ES-I3 (cell line): ENCODE data around the gene RFC5.

Experiments used
- H3K36me3 ChIP-seq: 2 replicates; pipeline ENCODE4 v1.6.1; 2013; ENCODE audit warnings: mild to moderate bottlenecking, low read length, control low read depth, moderate library complexity; ENCODE audit not compliant: insufficient read depth
- H3K4me1 ChIP-seq: 2 replicates; pipeline ENCODE4 v1.6.1; 2013; ENCODE audit warnings: mild to moderate bottlenecking, control low read depth, low read length; ENCODE audit not compliant: insufficient read depth
- H3K9ac ChIP-seq: 2 replicates; pipeline ENCODE4 v1.6.1; 2013; ENCODE audit warnings: low read depth, mild to moderate bottlenecking, low read length, moderate library complexity
- H3K9me3 ChIP-seq: 2 replicates; pipeline ENCODE4 v1.6.1; 2013; ENCODE audit warnings: mild to moderate bottlenecking, low read length, moderate library complexity; ENCODE audit not compliant: control insufficient read depth, insufficient read depth

The RFC5 gene

DNA sequence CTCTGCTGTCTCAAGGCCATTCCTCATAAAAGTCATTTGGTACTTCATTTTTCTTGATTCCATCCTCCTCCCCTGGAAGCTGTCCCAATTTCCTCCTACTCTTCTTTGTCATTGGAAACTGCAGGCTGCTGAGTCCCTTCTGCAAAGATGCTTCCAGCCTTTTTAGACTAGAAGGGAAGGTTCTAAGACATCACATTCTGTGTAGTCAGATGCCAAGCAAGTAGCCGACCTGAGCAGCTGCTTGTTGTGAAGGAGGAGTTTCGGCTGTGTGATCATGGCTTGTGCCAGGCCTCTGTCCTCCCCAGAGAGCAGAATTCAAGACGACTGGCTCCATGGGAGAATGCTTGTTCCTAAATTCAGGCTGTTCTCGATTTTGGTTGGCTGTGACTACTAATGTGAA is 8.7 kb downstream of the RFC5 start:
- no peak overlapping the region for H3K9ac ChIP-seq
- H3K4me1 ChIP-seq, result no peaks in the 10 kb centered on the region
- peaks cover 31% of the 10 kb centered on the region for H3K36me3 ChIP-seq
- H3K9me3 ChIP-seq, result no peaks in the 10 kb centered on the region

DNA sequence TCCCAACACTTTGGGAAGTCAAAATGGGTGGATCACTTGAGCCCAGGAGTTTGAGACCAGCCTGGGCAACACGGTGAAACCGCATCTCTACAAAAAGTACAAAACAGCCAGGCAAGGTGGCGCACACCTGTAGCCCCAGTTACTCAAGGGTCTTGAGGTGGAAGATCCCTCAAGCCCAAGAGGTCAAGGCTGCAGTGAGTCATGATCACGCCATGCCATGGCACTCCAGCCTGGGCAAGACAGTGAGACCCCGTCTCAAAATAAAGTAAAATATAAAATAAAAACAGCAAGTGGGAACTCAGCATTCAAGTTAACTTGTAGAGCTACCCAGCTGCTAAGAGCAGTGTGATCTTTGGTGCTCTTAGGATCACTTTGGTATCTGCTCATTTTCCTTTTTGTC is 12.7 kb downstream of the RFC5 start:
- H3K9ac ChIP-seq, result no peak overlapping the region
- no peaks in the 10 kb centered on the region for H3K4me1 ChIP-seq
- H3K36me3 ChIP-seq, result peaks cover 34% of the 10 kb centered on the region
- no peaks in the 10 kb centered on the region for H3K9me3 ChIP-seq

DNA sequence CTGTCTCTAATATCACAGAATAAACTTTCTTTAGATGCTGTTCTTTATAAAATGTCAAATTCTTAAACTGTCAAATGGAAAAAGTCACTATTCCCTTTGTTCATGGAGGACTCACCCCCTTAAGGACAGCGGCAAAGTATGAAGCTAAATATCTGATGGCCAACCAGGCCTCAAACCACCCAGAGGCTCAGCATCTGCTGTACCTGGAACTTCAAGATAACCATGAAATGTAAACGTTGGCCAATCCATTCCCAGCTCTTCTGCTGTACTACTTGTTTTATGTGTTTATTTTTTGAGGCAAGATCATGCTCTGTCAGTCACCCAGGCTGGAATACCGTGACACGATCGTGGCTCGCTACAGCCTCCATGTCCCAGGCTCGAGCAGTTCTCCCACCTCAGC is 15.7 kb downstream of the RFC5 start:
- Histone ChIP-seq H3K9ac (no peak overlapping the region), H3K9me3 (no peaks in the 10 kb centered on the region), H3K36me3 (peaks cover 25% of the 10 kb centered on the region), H3K4me1 (no peaks in the 10 kb centered on the region)

DNA sequence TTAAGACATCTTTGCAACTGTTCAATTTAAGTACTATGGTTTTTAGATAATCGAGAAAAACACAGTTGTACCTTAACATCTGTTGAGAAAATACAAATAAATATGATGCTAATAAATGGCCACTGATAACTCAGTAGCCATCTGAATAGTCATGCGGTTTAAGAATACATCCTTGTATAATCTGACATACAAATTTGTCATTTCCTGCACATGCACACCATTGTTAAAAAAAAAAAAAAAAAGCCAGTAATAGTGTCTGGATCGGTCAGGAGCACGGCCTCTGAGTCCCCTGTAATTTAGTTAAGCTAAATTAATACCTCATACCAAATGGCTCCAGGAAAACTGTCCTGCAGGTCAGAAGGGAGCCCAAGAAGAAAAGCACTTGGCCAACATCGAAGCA is 16.8 kb downstream of the RFC5 start:
- no peak overlapping the region for H3K9ac ChIP-seq
- no peaks in the 10 kb centered on the region for H3K9me3 ChIP-seq
- H3K36me3 ChIP-seq, result peaks cover 24% of the 10 kb centered on the region
- H3K4me1 ChIP-seq, result no peaks in the 10 kb centered on the region

DNA sequence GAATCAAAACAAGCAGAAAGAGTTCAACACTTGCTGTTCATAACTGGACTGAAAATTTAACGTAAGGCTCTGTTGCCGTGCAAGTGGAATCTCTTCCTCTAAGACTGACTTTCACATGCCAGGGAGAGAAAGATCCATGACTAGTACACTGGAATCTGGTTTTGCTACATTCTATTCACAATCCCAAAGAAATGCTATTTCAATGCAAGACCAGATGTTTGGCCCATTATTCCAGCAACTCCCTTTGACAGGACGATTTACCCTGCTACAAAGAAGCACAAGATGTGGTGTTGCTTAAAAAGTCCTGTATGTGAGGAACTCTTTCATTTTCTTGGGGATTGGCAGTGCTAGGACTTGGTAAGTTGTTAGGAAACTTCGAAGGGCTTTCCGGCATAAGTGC is 17.4 kb downstream of the RFC5 start:
- no peaks in the 10 kb centered on the region for H3K4me1 ChIP-seq
- H3K9me3 ChIP-seq, result no peaks in the 10 kb centered on the region
- peaks cover 24% of the 10 kb centered on the region for H3K36me3 ChIP-seq
- no peak overlapping the region for H3K9ac ChIP-seq

DNA sequence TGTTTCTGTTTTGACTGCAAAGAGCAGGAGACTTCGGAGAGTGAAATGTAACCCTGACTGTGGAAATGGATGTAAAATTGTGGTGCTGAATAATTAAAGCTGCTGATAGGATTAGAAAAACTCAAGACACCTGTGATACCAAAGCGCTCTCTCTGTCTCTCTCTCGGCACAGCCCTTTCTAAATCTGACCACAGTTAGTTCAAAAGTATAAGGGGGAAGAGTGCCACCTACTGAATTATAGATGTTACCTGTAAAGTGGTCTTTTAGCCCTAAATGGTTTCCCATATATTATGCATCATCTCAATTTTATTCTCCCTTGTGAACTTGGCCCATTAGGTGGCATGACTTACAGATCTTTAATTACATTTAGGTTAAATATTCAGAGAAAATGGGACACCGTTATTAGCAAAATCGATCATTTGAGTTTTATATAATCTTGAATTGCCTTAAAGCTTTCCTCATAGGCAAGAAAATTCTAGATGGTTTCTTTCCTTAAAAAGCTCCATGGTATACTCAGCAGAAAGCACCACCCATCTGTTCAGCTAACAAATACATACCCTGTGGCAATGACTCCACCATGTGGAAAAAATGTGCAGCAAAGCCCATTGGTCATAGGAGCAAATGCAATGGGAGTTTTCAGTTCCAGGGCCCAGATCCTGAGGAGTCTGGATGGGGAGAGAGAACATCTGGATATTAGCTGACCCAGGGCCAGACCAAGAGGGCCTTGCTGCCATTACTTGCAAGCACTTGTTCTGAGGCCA is 18.1 kb downstream of the RFC5 start:
- H3K9me3 ChIP-seq, result no peaks in the 10 kb centered on the region
- peaks cover 28% of the 10 kb centered on the region for H3K36me3 ChIP-seq
- no peak overlapping the region for H3K9ac ChIP-seq
- no peaks in the 10 kb centered on the region for H3K4me1 ChIP-seq

DNA sequence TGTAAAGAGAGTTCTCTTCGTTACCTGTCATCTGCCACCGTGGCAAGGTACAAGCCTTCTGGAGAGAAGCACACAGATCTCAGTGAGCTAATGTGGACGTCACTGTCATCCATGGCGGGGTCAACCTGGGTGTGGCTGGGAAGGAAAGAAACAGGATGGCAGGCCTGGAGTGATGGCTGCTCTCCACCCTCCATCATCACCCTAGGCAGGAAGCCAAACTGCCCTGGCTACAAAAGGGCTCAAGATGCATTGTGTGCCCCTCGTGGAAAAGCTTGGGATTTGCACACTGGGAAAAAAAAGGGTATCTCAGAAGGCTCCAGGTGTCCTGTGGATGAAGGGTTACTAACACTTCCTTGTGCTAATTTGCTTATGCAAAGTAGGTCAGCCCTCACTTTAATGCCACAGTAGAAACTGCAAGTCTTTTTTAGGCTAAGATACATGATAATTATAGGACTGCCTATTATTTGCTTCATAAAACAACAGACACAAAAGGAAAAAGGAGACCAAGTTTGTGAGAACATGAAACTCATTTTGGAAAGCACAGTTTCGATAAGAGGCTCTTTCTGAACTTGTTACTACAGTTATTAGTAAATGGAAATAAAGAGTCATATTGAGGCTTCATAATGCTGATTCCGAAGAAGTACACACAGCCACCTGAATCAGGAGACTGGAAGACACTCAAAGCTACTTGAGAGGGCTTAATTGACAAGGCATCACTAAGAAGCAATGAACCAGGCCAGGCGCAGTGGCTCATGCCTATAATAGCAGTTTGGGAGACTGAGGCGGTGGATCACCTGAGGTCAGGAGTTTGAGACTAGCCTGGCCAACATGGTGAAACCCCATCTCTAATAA is 18.9 kb downstream of the RFC5 start:
- Histone ChIP-seq H3K4me1 (no peaks in the 10 kb centered on the region), H3K9ac (no peak overlapping the region), H3K9me3 (no peaks in the 10 kb centered on the region), H3K36me3 (peaks cover 28% of the 10 kb centered on the region)

DNA sequence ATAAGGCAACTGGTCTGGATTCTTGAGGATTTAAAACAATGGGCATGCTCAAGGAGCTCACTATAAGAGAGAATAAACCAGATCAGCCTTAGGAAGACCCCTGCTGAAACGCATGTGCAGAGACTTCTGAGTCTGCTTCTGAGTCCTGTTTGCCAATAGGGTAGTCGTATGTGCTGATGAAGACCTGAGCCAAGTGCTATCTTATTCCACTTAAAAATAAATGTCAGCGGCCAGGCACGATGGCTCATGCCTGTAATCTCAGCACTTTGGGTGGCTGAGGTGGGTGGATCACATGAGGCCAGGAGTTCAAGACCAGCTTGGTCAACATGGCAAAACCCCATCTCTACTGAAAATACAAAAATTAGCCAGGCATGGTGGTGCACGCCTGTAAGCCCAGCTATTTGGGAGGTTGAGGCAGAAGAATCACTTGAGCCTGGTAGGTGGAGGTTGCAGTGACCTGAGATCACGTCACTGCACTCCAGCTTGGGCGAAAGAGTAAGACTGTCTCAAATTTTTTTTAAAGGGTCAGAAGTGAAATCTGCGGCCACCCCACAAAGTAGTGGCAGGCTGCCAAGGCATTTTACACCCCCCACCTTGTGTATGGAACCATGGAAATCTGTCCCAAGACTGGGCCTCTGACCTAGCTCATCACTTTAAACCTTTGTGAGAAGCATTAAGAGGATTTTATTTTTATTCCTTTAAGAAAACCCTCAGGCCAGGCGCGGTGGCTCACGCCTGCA is 20.3 kb downstream of the RFC5 start:
- H3K36me3 ChIP-seq, result peaks cover 34% of the 10 kb centered on the region
- H3K9ac ChIP-seq, result no peak overlapping the region
- no peaks in the 10 kb centered on the region for H3K4me1 ChIP-seq
- no peaks in the 10 kb centered on the region for H3K9me3 ChIP-seq

DNA sequence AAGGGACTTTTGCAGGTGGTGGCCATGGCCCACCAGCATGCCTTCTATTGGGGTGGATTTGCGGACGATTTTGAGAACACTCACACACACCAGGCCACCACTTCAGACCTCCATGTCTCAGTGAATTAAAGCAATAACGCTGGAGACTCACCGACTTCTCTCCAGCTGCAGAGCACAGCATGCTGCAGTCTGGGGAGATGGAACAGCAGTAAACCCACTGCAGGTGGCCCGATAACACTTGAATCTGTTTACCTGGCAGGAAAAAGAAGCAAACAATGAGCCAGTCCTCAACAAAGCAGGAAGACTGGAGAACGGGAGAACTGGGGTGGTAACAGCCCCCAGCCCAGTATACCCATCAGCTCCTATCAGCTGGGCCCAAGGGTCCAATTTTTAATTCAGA is 21.6 kb downstream of the RFC5 start:
- peaks cover 34% of the 10 kb centered on the region for H3K36me3 ChIP-seq
- H3K9ac ChIP-seq, result no peak overlapping the region
- no peaks in the 10 kb centered on the region for H3K9me3 ChIP-seq
- no peaks in the 10 kb centered on the region for H3K4me1 ChIP-seq

DNA sequence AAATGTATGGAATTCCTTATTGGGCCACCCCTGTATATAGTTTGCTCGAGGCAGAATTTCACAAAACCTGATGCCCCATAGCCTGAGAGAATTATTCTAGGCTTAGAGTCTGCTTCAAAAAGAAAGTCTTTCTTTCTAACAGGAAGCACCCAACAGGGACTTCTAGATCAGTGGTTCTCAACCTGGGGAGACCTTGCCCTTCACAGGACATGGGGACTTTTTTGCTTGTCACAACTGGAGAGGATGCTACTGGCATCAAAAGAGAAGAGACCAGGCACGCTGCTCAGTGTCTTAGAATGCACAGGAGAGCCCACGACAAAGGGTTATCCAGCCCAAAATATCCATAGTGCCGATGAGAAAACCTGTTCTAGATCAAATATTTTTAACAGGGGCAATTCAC is 25.6 kb downstream of the RFC5 start:
- Histone ChIP-seq H3K9ac (no peak overlapping the region), H3K9me3 (no peaks in the 10 kb centered on the region), H3K4me1 (no peaks in the 10 kb centered on the region), H3K36me3 (peaks cover 30% of the 10 kb centered on the region; the same call in 1 of the 2 replicates)

DNA sequence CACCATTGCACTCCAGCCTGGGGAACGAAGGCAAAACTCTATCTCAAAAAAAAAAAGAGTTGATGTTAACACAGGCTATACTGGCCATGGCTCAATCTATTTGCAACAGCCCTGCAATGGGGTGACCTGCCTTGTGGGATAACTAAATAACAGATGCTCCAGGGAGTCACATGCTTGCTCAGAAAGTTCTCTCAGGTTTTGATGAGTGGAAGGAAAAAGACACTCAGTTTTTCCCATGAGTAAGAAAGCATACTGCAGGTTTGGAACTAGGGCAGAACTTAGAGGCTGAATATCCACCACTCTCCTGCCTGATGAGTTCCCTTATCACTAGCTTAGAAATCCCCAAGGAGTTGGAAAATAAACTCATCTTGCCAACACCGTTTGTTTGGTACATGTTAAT is 27.6 kb downstream of the RFC5 start:
- Histone ChIP-seq H3K36me3 (peaks cover 29% of the 10 kb centered on the region; the same call in 1 of the 2 replicates), H3K9me3 (no peaks in the 10 kb centered on the region), H3K4me1 (no peaks in the 10 kb centered on the region), H3K9ac (no peak overlapping the region)

DNA sequence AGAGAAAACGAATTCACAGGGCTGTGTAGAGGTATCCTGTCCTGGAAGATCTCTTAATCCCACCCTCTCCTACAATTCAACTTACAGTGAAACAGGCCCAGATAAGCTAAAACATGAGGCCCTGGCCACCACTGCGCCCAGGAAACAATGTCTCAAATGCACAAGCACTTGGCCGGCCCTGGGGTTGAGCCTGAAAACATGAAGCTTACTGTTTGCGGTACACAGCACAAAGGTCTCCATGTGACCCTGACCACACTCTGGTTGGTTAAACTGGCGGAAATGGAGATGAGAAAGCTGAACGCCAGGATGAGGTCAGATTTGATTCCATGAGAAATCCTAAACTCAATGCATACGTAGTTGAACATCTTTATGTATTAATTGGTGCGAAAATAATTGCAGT is 28.1 kb downstream of the RFC5 start:
- Histone ChIP-seq H3K9me3 (no peaks in the 10 kb centered on the region), H3K4me1 (no peaks in the 10 kb centered on the region), H3K36me3 (peaks cover 25% of the 10 kb centered on the region; the same call in 1 of the 2 replicates), H3K9ac (no peak overlapping the region)

DNA sequence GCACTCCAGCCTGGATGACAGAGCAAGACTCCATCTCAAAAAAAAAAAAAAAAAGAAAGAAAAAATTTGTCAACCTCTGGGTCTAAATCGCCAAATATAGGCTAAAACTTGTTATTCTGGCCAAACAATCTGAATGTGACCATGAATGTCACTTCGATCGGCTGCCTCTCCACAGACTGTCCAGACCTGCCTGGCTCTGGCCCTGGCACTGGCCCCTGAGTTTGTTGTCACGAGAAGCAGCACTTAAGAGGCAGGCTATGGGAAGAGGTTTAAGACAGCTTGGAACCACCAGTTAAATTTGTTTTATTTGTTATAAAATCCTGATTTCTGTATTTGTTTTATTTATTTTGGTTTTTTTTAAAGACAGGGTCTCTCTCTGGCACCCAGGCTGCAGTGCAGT is 29.9 kb downstream of the RFC5 start:
- Histone ChIP-seq H3K9me3 (no peaks in the 10 kb centered on the region), H3K4me1 (no peaks in the 10 kb centered on the region), H3K36me3 (peaks cover 11% of the 10 kb centered on the region; the same call in 1 of the 2 replicates), H3K9ac (no peak overlapping the region)
